ENCODE data around the gene HSP90AA1.

DNA sequence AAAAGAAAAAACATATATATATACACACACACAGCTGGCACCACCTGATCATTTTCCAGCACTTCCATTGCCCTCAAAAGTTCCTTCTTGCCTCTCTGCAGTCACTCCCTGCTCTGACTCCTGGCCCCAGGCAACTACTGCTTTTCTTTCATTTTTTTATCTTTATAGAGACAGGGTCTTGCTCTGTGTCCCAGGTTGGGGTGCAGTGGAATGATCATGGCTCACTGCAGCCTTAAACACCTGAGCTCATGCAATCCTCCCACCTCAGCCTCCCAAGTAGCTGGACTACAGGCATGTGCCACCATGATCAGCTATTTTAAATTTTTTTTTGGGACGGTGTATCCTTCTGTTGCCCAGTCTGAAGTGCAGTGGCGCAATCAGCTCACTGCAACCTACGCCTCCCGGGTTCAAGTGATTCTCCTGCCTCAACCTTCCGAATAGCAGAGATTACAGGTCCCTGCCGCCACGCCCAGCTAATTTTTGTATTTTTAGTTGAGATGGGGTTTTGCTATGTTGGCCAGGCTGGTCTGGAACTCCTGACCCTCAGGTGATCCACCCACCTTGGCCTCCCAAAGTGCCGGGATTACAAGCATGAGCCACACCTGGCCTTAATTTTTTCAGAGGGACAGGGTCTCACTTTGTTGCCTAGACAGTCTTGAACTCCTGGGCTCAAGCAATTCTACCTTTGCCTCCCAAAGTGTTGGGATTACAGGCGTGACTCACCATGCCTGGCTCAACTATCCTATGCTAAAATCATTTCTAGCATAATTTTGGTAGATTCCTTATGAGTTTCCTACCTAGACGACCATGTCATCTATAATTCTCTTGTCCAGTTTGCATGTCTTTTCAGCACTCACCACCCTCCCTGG lies 7.8 kb downstream of the HSP90AA1 start:
- TF ChIP-seq, protein P1, sequence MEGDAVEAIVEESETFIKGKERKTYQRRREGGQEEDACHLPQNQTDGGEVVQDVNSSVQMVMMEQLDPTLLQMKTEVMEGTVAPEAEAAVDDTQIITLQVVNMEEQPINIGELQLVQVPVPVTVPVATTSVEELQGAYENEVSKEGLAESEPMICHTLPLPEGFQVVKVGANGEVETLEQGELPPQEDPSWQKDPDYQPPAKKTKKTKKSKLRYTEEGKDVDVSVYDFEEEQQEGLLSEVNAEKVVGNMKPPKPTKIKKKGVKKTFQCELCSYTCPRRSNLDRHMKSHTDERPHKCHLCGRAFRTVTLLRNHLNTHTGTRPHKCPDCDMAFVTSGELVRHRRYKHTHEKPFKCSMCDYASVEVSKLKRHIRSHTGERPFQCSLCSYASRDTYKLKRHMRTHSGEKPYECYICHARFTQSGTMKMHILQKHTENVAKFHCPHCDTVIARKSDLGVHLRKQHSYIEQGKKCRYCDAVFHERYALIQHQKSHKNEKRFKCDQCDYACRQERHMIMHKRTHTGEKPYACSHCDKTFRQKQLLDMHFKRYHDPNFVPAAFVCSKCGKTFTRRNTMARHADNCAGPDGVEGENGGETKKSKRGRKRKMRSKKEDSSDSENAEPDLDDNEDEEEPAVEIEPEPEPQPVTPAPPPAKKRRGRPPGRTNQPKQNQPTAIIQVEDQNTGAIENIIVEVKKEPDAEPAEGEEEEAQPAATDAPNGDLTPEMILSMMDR (IDR thresholded peaks at IDR 0.05; ENCODE audit: borderline replicate concordance, extremely low read depth, low read length, poor library complexity, severe bottlenecking): no peak
- TF ChIP-seq EZH2 (IDR thresholded peaks at IDR 0.05; ENCODE audit: borderline replicate concordance, low read depth, low read length, severe bottlenecking): no peak
